ENCODE measurements around the gene CYP39A1.

The CYP39A1 gene

GRCh38 chr6:46511320-46511719, 141.3 kb downstream of the CYP39A1 start:
- no peak for DNase-seq (ENCODE audit: low read depth in 3 of 3)

- DNase-seq (ENCODE audit: low read depth in 3 of 3) = no peak
Observed at GRCh38 chr6:46510651-46511050, 142.0 kb downstream of the CYP39A1 start.

GRCh38 chr6:46509981-46510510, 142.6 kb downstream of the CYP39A1 start:
- DNase-seq (ENCODE audit: low read depth in 3 of 3) = no peak

- no peak for DNase-seq (ENCODE audit: low read depth in 3 of 3)
Observed at GRCh38 chr6:46509063-46509462, 143.6 kb downstream of the CYP39A1 start.

GRCh38 chr6:46507426-46507825, 145.2 kb downstream of the CYP39A1 start:
- DNase-seq (ENCODE audit: low read depth in 3 of 3) = no peak

GRCh38 chr6:46505693-46506512, 146.7 kb downstream of the CYP39A1 start:
- no peak for DNase-seq (ENCODE audit: low read depth in 3 of 3)

- DNase-seq (ENCODE audit: low read depth in 3 of 3) = no peak
Observed at GRCh38 chr6:46504242-46504641, 148.4 kb downstream of the CYP39A1 start.

GRCh38 chr6:46502486-46503119, 150.0 kb downstream of the CYP39A1 start:
- DNase-seq (ENCODE audit: low read depth in 3 of 3) = no peak

GRCh38 chr6:46501136-46502089, 151.2 kb downstream of the CYP39A1 start:
- no peak for DNase-seq (ENCODE audit: low read depth in 3 of 3)

GRCh38 chr6:46500382-46500781, 152.2 kb downstream of the CYP39A1 start:
- no peak for DNase-seq (ENCODE audit: low read depth in 3 of 3)
